ENCODE data around the gene AMDHD1.

AMDHD1 gene

GRCh38 chr12:95996034-95996658 lies 53.0 kb downstream of the AMDHD1 start, which contains the start of gene HAL:
Gene HAL, minus strand, starts transcription at chr12:95996344. Its CDS starts 434 bp downstream, at chr12:95995910.
- no peak for DNase-seq

- DNase-seq: no peak
Measured at GRCh38 chr12:95997276-95997675, 54.1 kb downstream of the AMDHD1 start.

GRCh38 chr12:95997911-95998510 lies 54.9 kb downstream of the AMDHD1 start:
- DNase-seq: no peak

- peak; percentile 43 for DNase-seq
Measured at GRCh38 chr12:95998611-95999286, 55.6 kb downstream of the AMDHD1 start.

- no peak for DNase-seq
Measured at GRCh38 chr12:95999484-95999883, 56.4 kb downstream of the AMDHD1 start.

GRCh38 chr12:96000858-96001257 lies 57.7 kb downstream of the AMDHD1 start:
- no peak for DNase-seq

- DNase-seq: no peak
Measured at GRCh38 chr12:96006727-96007126, 63.6 kb downstream of the AMDHD1 start.

- peak; percentile 40 for DNase-seq
Measured at GRCh38 chr12:96007729-96008128, 64.6 kb downstream of the AMDHD1 start.

GRCh38 chr12:96014943-96015599 lies 71.9 kb downstream of the AMDHD1 start:
- no peak for DNase-seq

- no peak for DNase-seq
Measured at GRCh38 chr12:96015672-96016071, 72.5 kb downstream of the AMDHD1 start.
